ENCODE measurements around the gene WDR5. TPM values are rescaled to one million over a fixed set of nuclear protein-coding genes. Genes with fewer than 3 reads are reported as not detected.

Gene WDR5
- total RNA-seq, 2 donors from 2014 or later, result 20.7 to 22.7 TPM

- ATAC-seq (no peak), DNase-seq (peak in 1 of 2 donors; percentile 21)
- intact Hi-C loops (cut with DNase I, micrococcal nuclease), result no loop called here
These were observed 44.3 kb downstream of the WDR5 start for GRCh38 chr9:134179918-134180785.

- DNase-seq, result peak in 1 of 2 donors; percentile 18
- ATAC-seq, result no peak
- intact Hi-C loops (cut with DNase I, micrococcal nuclease), result no loop called here
These were observed 45.1 kb downstream of the WDR5 start for GRCh38 chr9:134180786-134181647.

- DNase-seq, result peak in 1 of 2 donors; percentile 17
- intact Hi-C loops (cut with DNase I, micrococcal nuclease), result no loop called here
- ATAC-seq, result peak; percentile 32
These were observed 45.8 kb downstream of the WDR5 start for GRCh38 chr9:134181648-134182034.

GRCh38 chr9:134182554-134183085, 46.7 kb downstream of the WDR5 start:
- DNase-seq (peak in 1 of 2 donors; percentile 19), ATAC-seq (no peak)
- intact Hi-C loops (cut with DNase I, micrococcal nuclease), result no loop called here

- intact Hi-C loops (cut with DNase I, micrococcal nuclease), result no loop called here
- no peak for ATAC-seq
- peak in 1 of 2 donors; percentile 12 for DNase-seq
These were observed 49.7 kb downstream of the WDR5 start for GRCh38 chr9:134185536-134186011.

GRCh38 chr9:134186471-134187109, 50.7 kb downstream of the WDR5 start:
- DNase-seq (peak; percentile 6 to 26), ATAC-seq (no peak)
- intact Hi-C loops (cut with DNase I, micrococcal nuclease), result no loop called here

GRCh38 chr9:134187110-134187531, 51.2 kb downstream of the WDR5 start:
- DNase-seq, result peak in 1 of 2 donors; percentile 10
- intact Hi-C loops (cut with DNase I, micrococcal nuclease), result no loop called here
- no peak for ATAC-seq

- no peak for ATAC-seq
- intact Hi-C loops (cut with DNase I, micrococcal nuclease), result no loop called here
- peak in 1 of 2 donors; percentile 20 for DNase-seq
These were observed 52.1 kb downstream of the WDR5 start for GRCh38 chr9:134187891-134188385.

GRCh38 chr9:134188386-134189144, 52.7 kb downstream of the WDR5 start:
- intact Hi-C loops (cut with DNase I, micrococcal nuclease), result no loop called here
- ATAC-seq, result no peak
- peak in 1 of 2 donors; percentile 27 for DNase-seq

GRCh38 chr9:134189145-134189469, 53.2 kb downstream of the WDR5 start:
- no peak for ATAC-seq
- DNase-seq, result peak in 1 of 2 donors; percentile 8
- intact Hi-C loops (cut with DNase I, micrococcal nuclease), result no loop called here

GRCh38 chr9:134189470-134190231, 53.8 kb downstream of the WDR5 start:
- DNase-seq (peak in 1 of 2 donors; percentile 13), ATAC-seq (no peak)

GRCh38 chr9:134190232-134191121, 54.6 kb downstream of the WDR5 start:
- ATAC-seq, result no peak
- intact Hi-C loops (cut with DNase I, micrococcal nuclease), result no loop called here
- DNase-seq, result peak in 1 of 2 donors; percentile 15

More at GRCh38 chr9:134189470-134190231, 53.8 kb downstream of the WDR5 start:
- intact Hi-C loops (cut with DNase I, micrococcal nuclease), result no loop called here

GRCh38 chr9:134191455-134192209, 55.8 kb downstream of the WDR5 start:
- ATAC-seq (no peak), DNase-seq (peak in 1 of 2 donors; percentile 10)
- intact Hi-C loops (cut with DNase I, micrococcal nuclease), result no loop called here

- DNase-seq, result peak in 1 of 2 donors; percentile 18
- no peak for ATAC-seq
- intact Hi-C loops (cut with DNase I, micrococcal nuclease), result no loop called here
These were observed 56.5 kb downstream of the WDR5 start for GRCh38 chr9:134192311-134192950.
